Activated CD8-positive, alpha-beta memory T cell treated with anti-CD3 and anti-CD28 coated beads, Interleukin-2, amount 50 U/mL, for 4 hours (primary cell): ENCODE data around the gene MLIP.
"Not testable (repeated sequence)": the region's sequence is repeated elsewhere in the genome, so short reads cannot be mapped to it uniquely, and the experiment has no call there.

Source experiments
- DNase-seq: peaks from one replicate; pipeline ENCODE4 v3.0.0-alpha.2; 2020

The MLIP gene

GRCh38 chr6:54238396-54238795 is 127.2 kb downstream of the MLIP start:
- DNase-seq = no peak

- DNase-seq = no peak
Observed at GRCh38 chr6:54243699-54244098, 132.5 kb downstream of the MLIP start.

- no peak for DNase-seq
Observed at GRCh38 chr6:54244430-54244829, 133.2 kb downstream of the MLIP start.

DNA sequence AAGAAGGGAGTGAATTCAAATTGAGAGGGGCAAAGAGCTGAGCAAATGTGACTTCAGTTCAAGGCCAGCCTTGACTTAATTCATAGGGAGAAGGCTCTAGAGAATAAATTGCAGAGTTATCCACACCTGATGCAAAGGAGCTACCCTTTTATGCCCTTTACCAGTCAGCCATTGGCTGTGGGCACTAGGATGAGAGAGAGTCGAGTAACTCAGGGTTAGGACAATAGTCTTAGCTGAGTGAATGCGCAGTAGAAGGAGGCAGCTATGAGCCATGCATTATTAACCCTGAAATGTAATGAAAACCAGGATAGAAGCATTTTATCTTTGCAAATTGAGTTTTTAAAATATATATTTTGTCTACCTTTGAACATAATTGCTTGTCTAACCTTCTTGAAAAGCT is 134.0 kb downstream of the MLIP start:
- no peak for DNase-seq

- DNase-seq = no peak
Observed at GRCh38 chr6:54248319-54248718, 137.1 kb downstream of the MLIP start.

GRCh38 chr6:54248994-54249393 is 137.8 kb downstream of the MLIP start:
- DNase-seq = no peak

- DNase-seq = not testable (repeated sequence)
Observed at GRCh38 chr6:54249812-54250211, 138.6 kb downstream of the MLIP start.

- no peak for DNase-seq
Observed at GRCh38 chr6:54252496-54252895, 141.3 kb downstream of the MLIP start.

DNA sequence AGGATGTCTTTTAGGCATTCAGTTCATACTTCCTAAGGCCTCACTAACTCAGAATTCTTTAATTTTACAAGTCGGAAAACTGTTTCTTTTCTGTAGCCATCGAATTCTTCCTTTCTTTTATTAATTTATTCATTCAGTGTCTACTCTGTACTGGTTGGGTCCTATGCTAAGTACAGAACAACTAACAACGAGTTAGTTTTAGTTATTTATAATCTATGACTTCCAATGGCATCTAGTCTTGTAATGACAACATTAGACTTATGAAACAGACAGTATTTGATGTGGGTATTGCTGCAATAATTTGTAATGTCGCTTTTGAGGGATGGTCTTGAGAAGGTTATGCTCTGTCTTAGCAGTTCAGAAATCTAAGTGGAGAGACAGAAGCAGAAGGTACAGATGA is 141.7 kb downstream of the MLIP start:
- DNase-seq = no peak

GRCh38 chr6:54254886-54255285 is 143.6 kb downstream of the MLIP start:
- no peak for DNase-seq

DNA sequence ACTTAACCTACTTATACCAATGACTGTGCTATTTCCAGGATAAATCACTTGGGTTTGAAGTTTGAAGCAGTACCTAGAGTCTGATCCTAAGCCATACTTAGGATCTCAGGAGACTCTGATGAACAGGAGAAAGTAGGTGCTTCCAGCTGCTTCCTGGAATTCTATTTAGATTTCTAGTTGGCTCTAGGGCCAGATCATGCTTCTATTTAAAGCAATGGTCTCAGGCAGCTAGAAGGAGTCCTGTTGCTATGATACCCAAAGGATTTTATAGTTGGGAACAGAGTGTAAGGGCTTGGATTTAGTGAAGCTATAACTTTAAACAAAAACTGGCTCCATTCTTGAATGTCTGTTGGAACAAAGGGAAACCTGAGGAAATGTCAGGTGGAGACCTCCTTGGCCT is 144.6 kb downstream of the MLIP start:
- no peak for DNase-seq

DNA sequence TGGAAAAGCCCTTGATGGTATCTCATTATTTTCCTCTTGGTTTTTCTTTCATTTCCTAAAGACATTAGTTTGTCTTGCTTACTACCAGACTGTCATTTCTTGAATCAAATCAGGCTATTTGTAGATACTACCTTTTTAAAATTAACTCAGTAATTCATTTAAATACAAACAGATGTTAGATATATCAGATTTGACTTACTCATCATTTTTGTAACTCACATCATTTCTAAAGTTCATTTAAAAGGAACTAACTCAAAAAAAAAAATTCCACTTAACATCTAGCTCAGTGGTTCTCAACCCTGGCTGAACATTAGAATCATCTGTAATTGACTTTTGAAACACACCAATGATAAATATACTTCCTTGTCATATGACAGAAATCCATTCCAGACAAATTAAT is 148.8 kb downstream of the MLIP start:
- DNase-seq = no peak

DNA sequence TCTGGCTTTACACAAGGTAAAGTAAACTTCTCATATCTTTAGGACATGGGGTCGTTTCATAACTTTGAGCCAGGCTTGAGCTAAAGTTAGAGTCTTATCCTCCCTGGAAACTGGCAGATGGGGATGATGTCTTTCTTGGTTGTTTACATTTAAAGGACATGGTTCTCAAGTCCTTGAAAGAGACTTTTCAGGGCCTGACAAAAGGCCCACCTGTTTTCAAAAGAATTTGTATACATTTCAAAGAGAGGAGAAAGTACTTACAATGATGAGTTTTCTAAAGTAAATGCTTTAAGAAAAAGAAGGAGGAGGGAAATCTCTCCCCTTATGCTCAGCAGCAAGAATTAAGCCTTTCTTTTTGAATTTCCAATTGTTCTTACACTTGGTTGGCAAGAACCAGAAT is 151.3 kb downstream of the MLIP start:
- no peak for DNase-seq

DNA sequence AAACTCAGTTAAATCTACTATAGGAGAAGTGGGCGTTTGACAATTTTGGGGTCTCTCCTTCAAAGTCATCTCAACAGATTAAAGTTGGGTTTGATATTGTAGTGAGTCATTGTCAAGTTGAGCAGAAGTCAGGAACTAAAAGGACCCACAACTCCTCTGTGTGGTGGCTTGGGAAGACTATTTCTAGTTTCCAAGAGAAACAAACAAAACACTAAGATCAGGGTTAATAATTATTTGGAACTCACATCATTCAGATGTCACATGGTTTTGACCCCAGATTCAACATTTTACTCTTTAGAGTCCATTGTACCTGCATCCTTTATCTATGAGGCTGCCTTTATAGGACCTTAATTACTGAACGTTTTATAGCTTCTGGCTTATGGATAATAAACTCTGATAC is 151.7 kb downstream of the MLIP start:
- no peak for DNase-seq

DNA sequence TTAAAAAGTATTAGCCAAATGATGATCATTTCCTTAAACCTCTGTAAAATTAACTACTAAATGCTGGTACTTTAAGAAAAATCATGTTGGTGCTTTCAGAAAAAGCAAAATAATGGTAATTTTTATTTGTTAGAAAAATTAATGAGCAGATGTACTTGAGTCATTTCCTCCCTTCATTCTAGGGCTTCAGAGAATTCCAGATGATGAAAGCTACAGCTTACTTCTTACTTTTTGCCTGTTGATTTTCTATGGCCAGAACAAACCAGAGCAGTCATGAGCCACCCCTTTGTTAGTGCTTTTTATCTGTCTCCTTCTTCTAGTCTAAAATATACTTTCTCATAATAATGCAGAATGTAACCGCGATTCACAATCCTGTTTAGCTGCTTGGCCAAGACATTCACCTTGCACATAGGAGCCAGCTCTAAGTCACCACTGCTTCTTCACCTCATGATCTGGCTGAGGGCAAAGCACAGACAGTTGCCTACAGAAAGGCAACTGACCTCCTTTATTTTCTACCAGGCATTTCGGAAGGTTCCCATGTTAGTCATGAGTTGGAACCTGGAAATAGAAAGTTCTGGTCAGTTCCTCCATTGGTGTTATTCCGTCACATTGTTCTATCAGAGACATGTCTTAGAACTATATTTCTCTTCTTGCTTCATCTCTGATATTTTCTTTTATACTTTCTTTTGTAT is 153.5 kb downstream of the MLIP start:
- DNase-seq = no peak

DNA sequence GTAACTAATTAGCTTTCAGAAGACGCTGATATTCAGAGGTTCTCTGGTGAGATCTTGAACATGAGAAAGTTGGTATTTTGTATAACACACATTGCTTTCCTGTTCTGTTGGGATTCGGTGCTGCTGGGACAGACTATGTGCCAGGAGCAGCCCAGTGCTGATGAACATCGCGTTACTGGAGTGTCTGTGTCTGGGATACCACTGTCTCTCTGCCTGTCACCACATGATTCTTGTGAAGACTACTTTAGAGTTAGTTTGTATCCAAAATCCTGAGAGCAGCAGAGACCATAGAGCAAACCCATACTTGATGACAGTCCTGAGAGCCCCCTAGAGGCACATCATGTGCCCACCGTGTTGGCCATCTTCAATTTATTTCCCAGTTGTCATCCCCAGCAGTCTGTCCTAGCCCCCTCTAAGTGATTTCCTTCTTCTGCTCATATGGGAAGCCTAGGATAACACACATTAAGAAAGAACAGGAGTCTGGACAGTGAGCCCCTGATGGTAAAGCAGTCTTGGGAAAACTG is 155.2 kb downstream of the MLIP start:
- no peak for DNase-seq

- no peak for DNase-seq
Observed at GRCh38 chr6:54267798-54268197, 156.6 kb downstream of the MLIP start.

DNA sequence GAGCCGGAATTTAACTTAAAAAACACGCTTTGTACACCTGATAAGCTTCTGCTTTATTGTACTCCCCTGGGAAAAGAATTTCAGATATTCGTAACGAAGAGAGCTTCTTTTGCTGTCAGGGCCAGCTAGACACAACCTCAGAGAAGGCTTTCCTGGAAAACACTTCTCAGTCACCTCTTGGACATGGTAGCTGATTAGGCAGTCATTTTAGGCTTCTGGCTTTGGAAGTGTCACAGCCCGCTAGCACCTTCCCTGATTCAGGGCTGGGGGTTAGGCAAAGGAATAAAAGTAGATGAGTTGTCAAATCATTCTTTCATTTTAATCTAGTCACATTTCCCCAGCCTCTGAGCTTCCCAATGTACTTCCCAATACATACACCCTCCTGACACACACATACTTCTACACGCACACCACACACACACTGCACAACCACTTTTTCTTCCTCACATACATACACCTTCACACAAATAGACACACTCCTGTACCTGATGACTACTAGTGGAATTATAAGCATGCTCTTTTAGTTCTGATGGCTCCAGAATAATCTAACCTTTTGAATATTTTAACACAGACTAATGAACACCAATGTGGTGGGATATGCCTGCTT is 162.1 kb downstream of the MLIP start:
- no peak for DNase-seq

DNA sequence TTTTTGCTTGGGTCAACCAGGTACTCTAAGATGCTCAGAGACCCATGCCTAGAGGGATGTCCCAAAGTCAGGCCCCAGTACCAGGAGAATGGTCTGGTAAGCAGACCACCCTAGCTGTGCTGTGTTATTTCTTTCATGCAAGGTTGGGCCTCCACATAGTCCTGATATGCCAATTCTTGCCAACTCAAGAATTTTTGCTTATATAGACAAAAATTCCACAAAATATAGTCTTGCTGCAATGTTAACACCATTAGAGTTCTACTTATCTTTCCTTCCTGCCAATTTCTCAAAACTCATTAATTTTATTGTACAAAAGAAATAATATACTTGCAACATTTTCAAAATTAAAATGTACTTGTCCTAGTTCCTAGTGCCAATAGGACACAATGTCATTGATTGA is 163.1 kb downstream of the MLIP start:
- DNase-seq = no peak

- no peak for DNase-seq
Observed at GRCh38 chr6:54282186-54282585, 170.9 kb downstream of the MLIP start.

DNA sequence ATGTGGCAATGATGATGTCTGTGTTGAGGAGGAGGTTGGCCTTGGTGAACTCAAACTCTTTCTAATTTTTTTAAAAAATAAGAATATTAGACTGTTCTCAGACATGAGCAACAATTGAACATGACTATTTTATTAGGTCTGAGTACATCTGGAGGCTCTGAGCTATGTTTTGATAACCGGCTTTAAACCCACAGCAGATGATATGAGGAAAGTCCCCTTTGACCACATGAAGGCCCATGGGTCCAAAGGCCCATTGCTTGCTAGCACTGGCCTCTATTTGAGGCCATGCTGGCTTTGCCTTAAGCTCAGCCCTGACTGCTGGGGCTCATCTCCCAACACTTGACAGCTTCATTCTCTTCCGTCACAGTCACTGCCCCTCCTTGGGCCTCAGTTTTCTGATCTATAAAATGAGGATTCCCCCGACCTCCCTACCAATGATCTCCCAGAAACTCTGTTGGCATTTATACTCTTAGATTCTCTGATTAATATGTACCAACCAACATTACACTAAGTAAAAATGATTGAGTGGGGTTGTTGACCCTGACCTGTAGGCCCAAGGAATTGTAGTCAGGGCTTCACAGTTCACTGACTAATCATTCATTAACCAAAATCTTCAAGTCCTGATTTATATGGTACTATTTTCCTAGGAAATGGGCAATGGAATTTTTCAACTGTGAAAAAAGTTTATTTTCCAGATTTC is 173.1 kb downstream of the MLIP start:
- DNase-seq = no peak

DNA sequence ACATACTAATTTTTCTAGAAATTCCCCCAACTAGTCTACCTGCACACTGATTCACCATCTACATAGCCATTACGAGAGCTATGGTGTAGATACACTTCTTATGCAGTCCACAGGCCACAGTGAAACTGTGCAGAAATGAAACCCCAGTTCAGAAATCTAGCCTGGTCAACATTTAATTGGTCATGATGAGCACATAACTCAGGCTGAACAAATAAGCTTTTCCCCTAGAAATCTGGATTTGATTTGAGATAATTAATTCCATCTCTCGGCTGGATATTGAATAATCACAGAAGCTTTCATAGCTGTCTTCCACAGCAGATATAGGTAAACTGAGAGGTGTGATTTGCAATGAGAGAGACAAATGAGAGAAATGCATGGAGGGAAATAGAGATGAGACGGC is 174.4 kb downstream of the MLIP start:
- DNase-seq = no peak

GRCh38 chr6:54286141-54286540 is 174.9 kb downstream of the MLIP start:
- DNase-seq = no peak

GRCh38 chr6:54288474-54288873 is 177.2 kb downstream of the MLIP start:
- no peak for DNase-seq
